NCI-H187 (cell line): Measurements from ENCODE around the gene CSGALNACT2.

Experiments
- DNase-seq, 2 experiments: peaks; one replicate each; lab custom pipeline; 2025; lab: John Stamatoyannopoulos, UW

Gene CSGALNACT2

DNA sequence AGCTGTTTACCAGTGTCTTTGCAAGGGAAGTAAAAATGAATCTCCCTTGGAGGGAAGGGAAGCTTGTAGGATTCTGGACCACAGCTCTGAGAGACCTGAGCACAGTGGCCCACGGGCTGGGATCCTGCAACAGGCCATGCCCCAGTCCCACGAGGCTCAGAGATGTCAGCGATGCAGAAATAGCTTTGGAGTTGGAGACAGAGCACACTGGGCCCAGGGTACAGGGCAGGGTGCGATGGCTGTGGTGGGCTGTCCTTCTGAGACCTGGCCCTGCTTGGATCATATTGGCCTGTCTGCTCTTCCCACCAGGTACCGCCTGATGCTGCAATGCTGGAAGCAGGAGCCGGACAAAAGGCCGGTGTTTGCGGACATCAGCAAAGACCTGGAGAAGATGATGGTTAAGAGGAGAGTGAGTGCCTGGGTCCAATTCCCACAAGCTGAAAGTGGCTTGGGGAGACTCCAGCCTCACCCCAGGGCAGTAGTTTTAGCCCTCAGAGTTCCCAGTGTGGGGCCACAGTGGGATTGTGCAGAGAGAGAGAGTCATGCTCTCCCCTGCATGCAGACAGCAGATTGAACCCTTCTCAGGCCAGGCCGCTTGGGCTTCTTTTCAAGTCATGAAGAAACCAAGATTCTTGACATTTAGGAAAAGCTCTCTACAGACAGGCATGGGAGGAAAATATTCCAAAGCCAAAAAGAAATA is 13.5 kb upstream of the CSGALNACT2 start:
- no peak for DNase-seq

DNA sequence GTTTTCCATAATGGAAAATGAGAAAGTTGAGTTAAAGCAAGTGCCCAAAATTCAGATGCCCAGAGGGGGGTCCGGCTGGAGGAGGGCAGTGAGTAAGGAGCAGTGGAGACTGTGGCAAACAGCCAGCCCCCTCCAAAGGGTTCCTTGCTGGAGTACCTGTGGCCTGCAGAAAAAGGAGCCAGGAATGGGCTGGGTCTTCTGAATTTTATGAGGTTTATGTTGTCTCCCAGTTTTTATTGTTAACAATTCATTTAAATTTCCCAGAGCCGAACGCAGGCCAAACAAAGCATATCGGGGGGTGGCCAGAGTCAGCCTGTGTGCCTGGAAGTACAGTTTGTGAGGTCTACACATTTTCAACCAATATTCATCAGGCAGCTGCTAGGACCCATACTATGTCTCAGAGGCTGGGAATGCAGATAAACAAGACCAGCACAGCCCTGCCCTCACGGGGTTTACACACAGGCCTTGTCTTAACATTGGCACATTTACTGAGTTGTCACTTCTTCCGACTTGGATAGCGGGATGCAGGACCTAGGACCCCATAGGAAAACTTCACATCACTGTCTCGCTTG is 12.9 kb upstream of the CSGALNACT2 start:
- no peak for DNase-seq

DNA sequence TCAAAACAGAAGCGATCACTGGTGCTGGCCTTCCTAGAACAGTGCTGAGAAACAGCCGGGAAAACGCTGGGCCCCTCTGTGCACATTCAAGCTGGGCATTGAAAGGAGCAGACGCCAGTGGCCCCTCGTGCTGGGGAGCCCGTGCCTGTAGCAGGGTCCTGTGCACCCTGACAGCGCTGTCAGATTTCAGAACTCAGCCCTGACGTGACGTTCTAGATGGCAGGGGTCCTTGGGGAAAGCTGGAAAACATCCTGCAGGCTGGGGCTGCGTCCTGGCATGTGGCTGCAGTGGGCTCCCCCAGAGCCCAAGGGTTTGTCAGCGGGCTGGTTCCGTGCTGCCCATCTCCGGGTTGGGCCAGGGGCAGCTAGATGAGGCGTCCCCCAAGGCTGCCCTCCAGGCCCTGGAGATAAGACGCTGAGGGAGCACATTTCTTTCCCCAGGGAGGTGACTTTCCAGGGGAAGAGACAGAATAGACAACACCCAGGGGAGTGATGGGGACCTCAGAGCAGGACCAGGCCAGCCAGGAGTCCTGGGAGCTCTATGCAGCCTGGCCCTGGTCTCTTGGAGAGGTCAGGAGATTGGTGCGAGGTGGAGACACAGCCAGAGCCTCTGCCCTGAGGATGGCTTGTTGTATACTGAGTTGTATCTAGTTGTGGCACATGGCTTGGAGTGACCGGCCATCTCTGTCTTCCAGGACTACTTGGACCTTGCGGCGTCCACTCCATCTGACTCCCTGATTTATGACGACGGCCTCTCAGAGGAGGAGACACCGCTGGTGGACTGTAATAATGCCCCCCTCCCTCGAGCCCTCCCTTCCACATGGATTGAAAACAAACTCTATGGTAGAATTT is 12.1 kb upstream of the CSGALNACT2 start:
- DNase-seq, result no peak

DNA sequence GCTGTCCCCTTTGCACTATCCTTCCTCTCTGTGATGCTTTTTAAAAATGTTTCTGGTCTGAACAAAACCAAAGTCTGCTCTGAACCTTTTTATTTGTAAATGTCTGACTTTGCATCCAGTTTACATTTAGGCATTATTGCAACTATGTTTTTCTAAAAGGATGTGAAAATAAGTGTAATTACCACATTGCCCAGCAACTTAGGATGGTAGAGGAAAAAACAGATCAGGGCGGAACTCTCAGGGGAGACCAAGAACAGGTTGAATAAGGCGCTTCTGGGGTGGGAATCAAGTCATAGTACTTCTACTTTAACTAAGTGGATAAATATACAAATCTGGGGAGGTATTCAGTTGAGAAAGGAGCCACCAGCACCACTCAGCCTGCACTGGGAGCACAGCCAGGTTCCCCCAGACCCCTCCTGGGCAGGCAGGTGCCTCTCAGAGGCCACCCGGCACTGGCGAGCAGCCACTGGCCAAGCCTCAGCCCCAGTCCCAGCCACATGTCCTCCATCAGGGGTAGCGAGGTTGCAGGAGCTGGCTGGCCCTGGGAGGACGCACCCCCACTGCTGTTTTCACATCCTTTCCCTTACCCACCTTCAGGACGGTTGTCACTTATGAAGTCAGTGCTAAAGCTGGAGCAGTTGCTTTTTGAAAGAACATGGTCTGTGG is 11.4 kb upstream of the CSGALNACT2 start:
- DNase-seq, result no peak

GRCh38 chr10:43127442-43127841 is 10.8 kb upstream of the CSGALNACT2 start:
- DNase-seq, result no peak

- no peak for DNase-seq
Measured at GRCh38 chr10:43128331-43128730, 9.9 kb upstream of the CSGALNACT2 start.

DNA sequence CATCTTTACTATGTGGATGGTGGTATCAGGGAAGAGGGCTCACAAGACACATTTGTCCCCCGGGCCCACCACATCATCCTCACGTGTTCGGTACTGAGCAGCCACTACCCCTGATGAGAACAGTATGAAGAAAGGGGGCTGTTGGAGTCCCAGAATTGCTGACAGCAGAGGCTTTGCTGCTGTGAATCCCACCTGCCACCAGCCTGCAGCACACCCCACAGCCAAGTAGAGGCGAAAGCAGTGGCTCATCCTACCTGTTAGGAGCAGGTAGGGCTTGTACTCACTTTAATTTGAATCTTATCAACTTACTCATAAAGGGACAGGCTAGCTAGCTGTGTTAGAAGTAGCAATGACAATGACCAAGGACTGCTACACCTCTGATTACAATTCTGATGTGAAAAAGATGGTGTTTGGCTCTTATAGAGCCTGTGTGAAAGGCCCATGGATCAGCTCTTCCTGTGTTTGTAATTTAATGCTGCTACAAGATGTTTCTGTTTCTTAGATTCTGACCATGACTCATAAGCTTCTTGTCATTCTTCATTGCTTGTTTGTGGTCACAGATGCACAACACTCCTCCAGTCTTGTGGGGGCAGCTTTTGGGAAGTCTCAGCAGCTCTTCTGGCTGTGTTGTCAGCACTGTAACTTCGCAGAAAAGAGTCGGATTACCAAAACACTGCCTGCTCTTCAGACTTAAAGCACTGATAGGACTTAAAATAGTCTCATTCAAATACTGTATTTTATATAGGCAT is 9.1 kb upstream of the CSGALNACT2 start:
- no peak for DNase-seq

- no peak for DNase-seq
Measured at GRCh38 chr10:43130770-43131171, 7.5 kb upstream of the CSGALNACT2 start.

DNA sequence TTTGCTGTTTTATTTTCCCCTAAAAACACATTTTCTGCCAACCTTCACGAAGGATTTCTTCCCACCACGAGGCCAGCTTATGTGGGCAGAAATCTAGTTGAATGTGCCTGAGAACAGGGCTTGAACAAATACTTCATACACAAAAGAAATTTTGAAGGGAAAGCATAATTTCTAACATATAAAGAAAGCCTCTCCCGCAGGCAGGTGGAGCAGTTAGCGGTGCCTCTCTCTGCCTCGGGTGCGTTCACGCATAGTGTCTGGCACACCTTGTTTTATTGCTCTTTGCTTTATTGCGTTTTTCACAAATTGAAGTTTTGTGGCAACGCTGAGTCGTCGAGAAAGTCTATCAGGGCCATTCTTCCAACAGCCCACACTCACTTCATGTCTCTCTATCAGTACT is 7.0 kb upstream of the CSGALNACT2 start:
- no peak for DNase-seq

- no peak for DNase-seq
Measured at GRCh38 chr10:43131906-43132305, 6.3 kb upstream of the CSGALNACT2 start.

DNA sequence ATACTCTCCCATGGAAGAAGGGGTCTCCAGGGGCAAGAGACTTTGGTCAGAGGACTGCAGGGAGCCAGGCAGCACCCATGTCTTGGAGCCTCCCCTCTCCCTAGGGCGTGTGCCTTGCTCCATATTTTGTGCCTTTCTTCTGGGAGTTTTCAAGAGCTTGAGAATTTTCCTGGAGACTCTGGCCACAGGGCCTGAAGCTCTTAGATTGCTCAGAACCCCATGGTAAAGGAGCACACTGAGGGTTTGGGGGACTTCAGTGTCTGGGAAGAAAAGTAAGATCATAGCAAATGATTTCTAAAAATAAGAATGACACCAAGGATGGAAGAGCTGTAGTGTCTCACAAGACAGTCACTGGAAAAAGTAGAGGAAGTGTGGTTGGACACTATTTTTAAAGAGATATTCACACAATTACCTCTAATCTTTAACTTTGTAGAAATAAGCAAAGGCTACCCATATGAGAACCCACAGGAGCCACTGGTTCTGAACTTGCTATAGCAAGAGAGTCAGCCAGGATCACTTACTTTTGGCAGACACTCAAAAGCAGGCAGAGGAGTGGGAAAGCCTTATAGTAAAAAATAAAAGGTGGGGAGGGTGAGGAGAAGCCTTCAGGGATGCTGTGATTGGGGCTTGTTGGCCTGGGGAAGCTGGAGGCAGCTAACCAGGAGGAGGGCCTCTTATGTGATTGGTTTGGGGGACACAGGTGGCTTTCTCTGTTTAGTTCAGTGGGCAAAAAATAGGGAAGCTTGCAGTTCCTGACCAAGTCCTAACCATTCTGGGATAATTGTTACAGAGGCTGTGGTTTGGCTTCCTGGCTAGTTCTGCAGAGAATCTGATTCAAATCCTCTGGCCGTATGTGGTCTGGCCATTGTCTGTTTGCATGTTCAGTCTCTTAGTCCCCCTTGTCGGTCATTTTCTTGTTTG is 5.1 kb upstream of the CSGALNACT2 start:
- no peak for DNase-seq

GRCh38 chr10:43134126-43134905 is 3.9 kb upstream of the CSGALNACT2 start:
- no peak for DNase-seq

DNA sequence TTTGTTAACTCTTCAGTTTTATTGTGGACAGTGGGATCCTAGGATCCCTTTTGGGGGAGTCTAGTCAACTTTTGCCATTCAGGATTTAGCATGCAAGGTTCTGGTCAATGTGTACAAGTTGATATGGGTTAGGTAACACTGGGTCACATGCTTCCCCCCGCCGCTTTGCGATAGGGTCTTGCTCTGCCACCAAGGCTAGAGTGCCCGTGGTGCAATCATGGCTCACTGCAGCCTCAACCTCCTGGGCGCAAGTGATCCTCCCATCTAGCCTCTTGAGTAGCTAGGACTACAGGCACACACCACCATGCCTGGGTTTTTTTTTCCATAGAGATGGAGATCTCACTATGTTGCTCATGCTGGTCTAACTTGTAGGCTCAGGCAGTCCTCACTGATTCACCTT is 3.2 kb upstream of the CSGALNACT2 start:
- no peak for DNase-seq

DNA sequence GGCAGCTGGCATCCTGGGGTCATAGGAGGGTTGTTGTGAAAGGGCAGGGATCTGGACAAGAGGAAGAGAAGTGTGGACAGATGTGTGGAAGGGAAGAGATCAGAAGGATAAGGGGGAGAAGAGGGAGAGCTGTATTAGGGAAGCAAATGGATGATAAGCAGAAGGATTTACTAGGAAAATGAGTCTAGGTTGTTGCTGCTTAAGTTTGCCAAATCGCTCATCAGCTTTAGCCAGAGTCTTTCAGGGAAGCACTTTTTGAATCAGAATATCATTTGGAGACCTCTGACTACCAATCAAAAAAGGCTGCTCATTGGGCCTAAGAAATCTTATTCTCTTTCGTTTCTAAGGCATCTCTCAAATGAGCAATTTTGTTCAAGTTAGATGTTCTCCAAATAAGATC is 2.6 kb upstream of the CSGALNACT2 start:
- no peak for DNase-seq

- no peak for DNase-seq
Measured at GRCh38 chr10:43136432-43136831, 1.8 kb upstream of the CSGALNACT2 start.

DNA sequence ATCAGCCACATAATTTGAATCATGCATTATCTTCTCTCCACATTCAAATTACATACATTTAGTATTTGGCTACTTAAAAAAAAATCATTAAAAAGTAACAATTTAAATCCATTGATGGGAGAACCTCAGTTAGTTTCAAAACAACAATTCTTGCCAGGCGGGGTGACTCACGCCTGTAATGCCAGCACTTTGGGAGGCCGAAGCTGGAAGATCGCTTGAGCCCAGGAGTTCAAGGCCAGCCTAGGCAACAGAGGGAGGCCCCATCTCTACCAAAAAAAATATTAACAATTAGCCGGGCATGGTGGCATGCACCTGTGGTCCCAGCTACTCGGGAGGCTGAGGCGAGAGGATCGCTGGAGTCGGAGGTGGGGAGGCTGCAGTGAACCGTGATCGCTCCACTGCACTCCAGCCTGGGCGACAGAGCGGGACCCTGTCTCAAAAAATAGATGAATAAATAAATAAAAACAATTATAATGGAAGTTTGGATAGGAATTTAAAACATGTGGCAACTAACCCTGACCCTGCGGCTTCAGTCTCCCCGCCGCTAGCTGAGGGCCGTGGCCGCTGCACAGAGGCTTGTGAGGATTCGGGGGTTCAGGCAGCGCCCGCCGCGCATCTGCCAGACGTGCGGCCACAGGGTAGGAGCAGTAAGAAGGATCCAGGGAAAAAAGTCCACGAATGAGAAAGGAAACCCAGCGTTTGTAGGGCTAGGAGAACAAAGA is 1.1 kb upstream of the CSGALNACT2 start:
- DNase-seq, result no peak

DNA sequence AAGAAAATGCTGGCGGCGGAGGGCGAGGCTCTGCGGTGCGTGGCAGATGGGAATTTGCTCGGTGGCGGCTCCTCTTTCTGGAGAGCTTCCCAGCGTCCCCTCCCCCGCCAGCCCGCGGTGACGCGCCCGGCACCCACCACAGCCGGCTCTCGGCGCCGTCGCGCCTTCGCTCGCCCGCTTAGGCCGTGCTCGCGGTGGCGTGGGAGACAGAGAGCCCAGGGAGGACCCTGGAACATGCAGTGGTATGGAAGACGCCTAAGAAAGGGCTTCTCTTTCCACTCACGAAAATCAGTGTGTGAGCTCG is 576 bp upstream of the CSGALNACT2 start:
- DNase-seq, result no peak

GRCh38 chr10:43138757-43139241 is 554 bp downstream of the CSGALNACT2 start:
- peak in 1 of 2 experiments; percentile 41 for DNase-seq

DNA sequence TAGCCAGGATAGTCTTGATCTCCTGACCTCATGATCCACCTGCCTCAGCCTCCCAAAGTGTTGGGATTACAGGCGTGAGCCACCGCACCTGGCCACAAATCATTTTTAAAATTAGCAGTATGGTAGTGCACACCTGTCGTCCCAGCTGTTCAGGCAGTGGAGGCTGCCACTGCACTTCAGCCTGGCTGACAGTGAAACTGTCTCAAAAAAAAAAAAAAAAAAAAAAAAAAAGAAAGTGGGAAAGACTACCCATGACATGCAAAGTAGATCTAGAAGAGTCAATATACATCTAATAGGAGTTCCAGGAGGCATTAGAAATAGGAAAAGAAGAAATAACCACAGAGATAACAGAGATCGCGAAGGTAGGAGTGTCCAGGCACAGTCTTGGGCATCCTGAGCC is 3.2 kb downstream of the CSGALNACT2 start:
- no peak for DNase-seq
